Measurements from ENCODE around the gene ELMOD3.

The ELMOD3 gene

GRCh38 chr2:85439986-85440385, 85.4 kb downstream of the ELMOD3 start:
- Histone ChIP-seq H3K36me3 (no peaks in the 10 kb centered on the region), H3K4me3 (no peak overlapping the region), H3K27ac (no peak overlapping the region), H3K4me1 (peaks cover 0 to 32% (median 23%) of the 10 kb centered on the region in 4 donors), H3K27me3 (no peaks in the 10 kb centered on the region), H3K9me3 (no peaks in the 10 kb centered on the region)
- TF ChIP-seq CTCF (IDR thresholded peaks at IDR 0.05): no peak
- DNase-seq: no peak
- intact Hi-C loops (cut with DNase I; ENCODE audit: low total_unique reads): loop anchor here (5.0 kb wide), 1 partner anchor 97 kb away; the partner anchor contains the start of gene MAT2A

GRCh38 chr2:85440729-85441128, 86.2 kb downstream of the ELMOD3 start:
- intact Hi-C loops (cut with DNase I; ENCODE audit: low total_unique reads): no loop called here
- H3K9me3 ChIP-seq: no peaks in the 10 kb centered on the region
- DNase-seq: no peak
- no peak overlapping the region for H3K4me3 ChIP-seq
- no peak overlapping the region for H3K27ac ChIP-seq
- H3K36me3 ChIP-seq: no peaks in the 10 kb centered on the region
- TF ChIP-seq CTCF (IDR thresholded peaks at IDR 0.05): no peak
- no peaks in the 10 kb centered on the region for H3K27me3 ChIP-seq
- peaks cover 0 to 36% (median 25%) of the 10 kb centered on the region in 4 donors for H3K4me1 ChIP-seq

All from tibial artery (tissue), 4 donors.